Smooth muscle cell of the pulmonary artery (primary cell): ENCODE measurements around the gene TRAPPC12. TPM values are rescaled to one million over a fixed set of nuclear protein-coding genes. Genes with fewer than 3 reads are reported as not detected.

ENCODE experiments used
- total RNA-seq: library from RNA; depleted of rRNA; stranded (reverse); fragments of >200 nt; gene quantifications from 2 replicates; pipeline ENCODE4 v1.2.3, GENCODE V29; 2014

TRAPPC12 gene
- total RNA-seq, result 60.4 and 76.1 TPM in 2 replicates

GRCh38 chr2:3379647-3380534 lies at the start of gene TRAPPC12:
Gene TRAPPC12, plus strand, starts transcription at chr2:3379694. Its CDS starts 7,930 bp downstream, at chr2:3387624.

GRCh38 chr2:3377612-3378432 lies 1.7 kb upstream of the TRAPPC12 start, which contains the start of gene EIPR1:
Gene EIPR1, minus strand, starts transcription at chr2:3377818. Its CDS starts 129 bp downstream, at chr2:3377689.

DNA sequence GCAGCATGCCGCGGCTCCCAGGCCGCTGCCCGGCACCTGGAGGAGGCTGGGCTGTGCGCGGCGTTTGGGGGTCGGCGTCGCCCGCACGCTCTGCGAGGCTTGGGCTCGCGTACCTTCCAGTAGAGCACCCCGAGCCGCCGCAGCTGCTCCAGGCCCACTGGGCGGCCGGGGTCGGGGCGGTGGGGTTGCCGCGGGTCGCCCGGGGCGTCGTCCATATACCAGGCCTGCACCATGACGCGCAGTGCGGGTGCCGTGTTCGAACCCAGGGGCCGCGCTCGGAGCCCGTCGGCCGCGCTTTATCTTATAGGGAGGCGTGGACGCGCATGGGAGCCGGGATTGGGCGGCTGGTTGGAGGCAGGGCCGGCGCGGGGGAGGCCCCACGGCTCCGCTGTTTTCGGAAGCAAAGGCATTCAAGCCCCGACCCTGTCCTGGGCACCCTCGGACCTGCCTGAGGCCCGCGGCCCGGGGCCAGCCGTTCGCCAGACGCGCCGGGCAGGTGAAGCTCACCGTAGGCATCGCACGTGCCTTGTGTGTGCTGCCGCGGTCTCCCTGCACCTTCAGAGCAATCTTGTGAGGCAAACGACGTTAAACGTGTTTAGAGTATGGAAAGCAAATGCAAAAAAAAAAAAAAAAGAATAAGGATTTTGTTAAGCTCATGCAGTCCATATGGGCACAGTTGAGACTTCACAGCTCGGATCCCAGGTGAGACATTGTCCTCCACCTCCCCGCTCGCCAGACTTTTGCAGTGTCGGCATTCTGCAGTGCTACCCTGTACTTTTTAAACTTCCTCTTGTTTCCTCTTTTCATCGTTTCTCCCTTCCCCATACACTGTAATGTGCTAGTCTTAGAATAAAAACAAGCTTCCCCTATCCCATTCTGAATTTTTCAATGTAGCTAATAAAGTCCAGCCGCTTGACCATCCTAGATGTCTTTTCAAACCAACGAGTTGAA lies 140.0 kb downstream of the TRAPPC12 start, which contains the start of gene ADI1:
TSS of gene ADI1 (minus strand) at position 277 of the 951 bp plus-strand sequence. CDS start at position 233, 44 bp downstream.

Other genes with a start within 250 kb of the TRAPPC12 start
- gene EIPR1, start 1.9 kb upstream of the TRAPPC12 start, total RNA-seq, result 22.0 and 25.1 TPM in 2 replicates
- gene ADI1, start 139.8 kb downstream of the TRAPPC12 start, total RNA-seq, result 34.9 and 39.2 TPM in 2 replicates
- gene RNASEH1, start 178.6 kb downstream of the TRAPPC12 start, total RNA-seq, result 25.1 and 30.5 TPM in 2 replicates
- gene RPS7, start 195.6 kb downstream of the TRAPPC12 start, total RNA-seq, result 586 and 725 TPM in 2 replicates
- 0.50 and 1.4 TPM in 2 replicates for gene COLEC11, start 215.4 kb downstream of the TRAPPC12 start, total RNA-seq